ENCODE results near the gene NGRN.
"Not testable (repeated sequence)": the region's sequence is repeated elsewhere in the genome, so short reads cannot be mapped to it uniquely, and the experiment has no call there.

Gene NGRN

DNA sequence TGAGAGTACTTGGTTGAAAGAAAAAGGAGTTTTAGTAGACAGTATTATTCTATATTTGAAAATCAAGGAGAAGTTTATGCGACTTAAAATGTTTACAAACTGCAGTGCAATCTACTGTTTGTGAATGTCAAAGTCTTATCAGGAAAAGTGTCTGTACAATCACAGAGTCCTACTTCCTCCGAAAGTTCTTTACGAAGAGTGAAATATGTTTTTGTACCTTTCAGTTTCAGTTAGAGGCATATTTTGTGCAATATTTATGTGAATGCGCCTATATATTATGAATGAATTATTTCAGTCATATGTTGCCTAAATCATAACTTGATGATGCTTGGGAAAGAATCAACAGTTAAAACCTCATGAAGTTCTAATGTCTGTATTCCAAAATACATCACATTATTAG lies 31.5 kb downstream of the NGRN start:
- no peak overlapping the region for H3K4me3 ChIP-seq (IDR thresholded peaks at IDR 0.05; ENCODE audit: insufficient read depth, low read depth, low read length)
- no peaks in the 10 kb centered on the region for H4K20me1 ChIP-seq (ENCODE audit: insufficient read depth)
- no peak overlapping the region for H2AFZ ChIP-seq (ENCODE audit: low read depth)
- H3K79me2 ChIP-seq (ENCODE audit: insufficient read depth, low read depth) = no peaks in the 10 kb centered on the region
- no peaks in the 10 kb centered on the region for H3K36me3 ChIP-seq (ENCODE audit: insufficient read depth)
- no peak overlapping the region for H3K27ac ChIP-seq
- H3K4me1 ChIP-seq (ENCODE audit: low read depth, poor library complexity, severe bottlenecking) = peaks cover 14% of the 10 kb centered on the region
- no peak overlapping the region for H3K4me2 ChIP-seq
- no peaks in the 10 kb centered on the region for H3K27me3 ChIP-seq (ENCODE audit: insufficient read depth, low read depth)
- H3K9ac ChIP-seq = no peak overlapping the region
- TF ChIP-seq, protein P1, sequence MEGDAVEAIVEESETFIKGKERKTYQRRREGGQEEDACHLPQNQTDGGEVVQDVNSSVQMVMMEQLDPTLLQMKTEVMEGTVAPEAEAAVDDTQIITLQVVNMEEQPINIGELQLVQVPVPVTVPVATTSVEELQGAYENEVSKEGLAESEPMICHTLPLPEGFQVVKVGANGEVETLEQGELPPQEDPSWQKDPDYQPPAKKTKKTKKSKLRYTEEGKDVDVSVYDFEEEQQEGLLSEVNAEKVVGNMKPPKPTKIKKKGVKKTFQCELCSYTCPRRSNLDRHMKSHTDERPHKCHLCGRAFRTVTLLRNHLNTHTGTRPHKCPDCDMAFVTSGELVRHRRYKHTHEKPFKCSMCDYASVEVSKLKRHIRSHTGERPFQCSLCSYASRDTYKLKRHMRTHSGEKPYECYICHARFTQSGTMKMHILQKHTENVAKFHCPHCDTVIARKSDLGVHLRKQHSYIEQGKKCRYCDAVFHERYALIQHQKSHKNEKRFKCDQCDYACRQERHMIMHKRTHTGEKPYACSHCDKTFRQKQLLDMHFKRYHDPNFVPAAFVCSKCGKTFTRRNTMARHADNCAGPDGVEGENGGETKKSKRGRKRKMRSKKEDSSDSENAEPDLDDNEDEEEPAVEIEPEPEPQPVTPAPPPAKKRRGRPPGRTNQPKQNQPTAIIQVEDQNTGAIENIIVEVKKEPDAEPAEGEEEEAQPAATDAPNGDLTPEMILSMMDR (conservative IDR thresholded peaks at IDR 0.05; ENCODE audit: low read depth, low read length) = no peak

DNA sequence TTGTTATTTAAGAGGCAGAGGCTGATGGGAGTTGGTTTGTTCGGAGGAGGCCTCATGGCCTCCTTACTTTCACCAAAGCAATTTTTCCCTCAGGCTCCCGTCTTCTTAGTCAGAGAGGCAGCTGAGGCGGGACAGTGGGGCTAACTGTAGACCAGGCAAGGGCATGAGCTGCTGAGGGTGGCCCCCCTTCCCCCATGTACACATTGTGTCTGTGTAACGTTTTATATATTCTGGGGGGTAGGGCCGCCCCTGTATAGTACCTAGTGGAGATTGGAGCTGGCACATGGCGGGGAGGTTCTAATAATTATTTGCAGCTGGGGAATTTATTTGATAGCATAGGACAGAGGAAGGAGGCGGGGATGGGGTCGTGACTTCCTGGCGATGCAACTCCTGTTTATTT lies 35.1 kb downstream of the NGRN start:
- no peak overlapping the region for H3K27ac ChIP-seq
- H3K27me3 ChIP-seq (ENCODE audit: insufficient read depth, low read depth) = no peaks in the 10 kb centered on the region
- H3K4me3 ChIP-seq (IDR thresholded peaks at IDR 0.05; ENCODE audit: insufficient read depth, low read depth, low read length) = no peak overlapping the region
- no peak overlapping the region for H2AFZ ChIP-seq (ENCODE audit: low read depth)
- no peaks in the 10 kb centered on the region for H3K36me3 ChIP-seq (ENCODE audit: insufficient read depth)
- H3K4me1 ChIP-seq (ENCODE audit: low read depth, poor library complexity, severe bottlenecking) = no peaks in the 10 kb centered on the region
- H3K4me2 ChIP-seq = no peak overlapping the region
- H4K20me1 ChIP-seq (ENCODE audit: insufficient read depth) = no peaks in the 10 kb centered on the region
- H3K9ac ChIP-seq = no peak overlapping the region
- no peaks in the 10 kb centered on the region for H3K79me2 ChIP-seq (ENCODE audit: insufficient read depth, low read depth)
- TF ChIP-seq, protein P1 (conservative IDR thresholded peaks at IDR 0.05; ENCODE audit: low read depth, low read length) = no peak

DNA sequence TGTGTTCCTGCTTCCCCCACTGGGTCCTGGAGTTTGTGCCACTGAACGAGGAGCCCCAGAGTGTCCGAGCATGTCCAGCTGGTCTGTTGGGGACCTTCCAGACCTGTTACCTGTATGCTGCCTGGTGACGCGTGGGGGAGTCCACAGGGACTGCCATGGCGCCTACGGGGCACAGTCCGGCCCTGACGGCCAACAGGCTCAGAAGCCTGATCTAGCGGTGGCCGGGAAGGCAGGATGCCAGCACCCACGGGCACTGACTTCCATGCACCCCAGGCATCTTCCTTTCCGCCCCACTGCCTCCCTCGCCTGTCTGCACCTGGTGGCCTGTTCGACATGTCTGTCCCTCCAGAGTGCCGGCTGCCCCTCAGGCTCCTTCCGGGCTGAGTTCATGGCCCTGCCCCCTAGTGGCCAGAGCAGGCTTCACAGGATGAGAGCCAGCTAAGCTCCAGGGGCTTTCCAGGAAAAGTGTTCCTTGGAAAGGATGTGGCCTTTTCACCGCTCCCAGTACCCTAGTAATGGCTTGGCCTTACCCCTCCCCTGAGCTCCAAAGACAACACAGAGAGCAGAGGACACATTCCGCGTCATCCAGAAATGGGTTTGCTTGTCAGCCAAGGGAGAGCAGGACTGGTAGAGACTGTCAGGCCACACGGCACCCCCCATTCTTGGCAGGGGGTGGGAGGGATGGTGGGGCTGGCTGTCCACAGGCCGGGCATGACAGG lies 35.7 kb downstream of the NGRN start:
- H3K9ac ChIP-seq = no peak overlapping the region
- H3K27ac ChIP-seq = no peak overlapping the region

DNA sequence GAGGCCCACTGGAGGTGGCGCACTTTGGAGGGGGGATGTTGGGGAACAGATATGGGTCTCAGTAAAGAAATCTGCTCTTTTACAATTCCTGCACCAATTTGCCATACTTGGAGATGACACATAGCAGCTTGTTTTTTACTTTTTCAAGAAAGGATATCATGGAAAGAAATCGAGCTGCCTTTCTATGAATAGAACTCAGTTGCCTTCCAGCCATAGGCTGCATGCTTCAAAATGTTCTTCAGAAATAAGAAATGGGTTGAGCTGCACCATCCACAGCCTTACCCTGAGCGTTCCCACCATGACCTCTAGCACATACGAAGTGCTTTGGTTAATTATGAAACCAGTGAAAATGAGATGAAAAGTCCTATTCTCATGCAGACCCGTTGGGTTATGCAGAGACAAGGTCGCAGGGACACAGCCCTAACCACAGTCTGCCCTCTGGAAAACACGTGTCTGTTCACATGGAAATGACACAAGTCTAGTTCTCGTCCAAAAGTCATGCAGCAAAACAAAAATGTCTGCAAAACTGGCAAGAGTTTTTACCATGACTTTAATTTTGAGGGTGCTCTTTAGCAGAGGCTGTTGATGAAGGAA lies 36.3 kb downstream of the NGRN start:
- no peak overlapping the region for H3K9ac ChIP-seq
- H4K20me1 ChIP-seq (ENCODE audit: insufficient read depth) = no peaks in the 10 kb centered on the region
- no peak overlapping the region for H3K27ac ChIP-seq
- no peak overlapping the region for H3K4me3 ChIP-seq (IDR thresholded peaks at IDR 0.05; ENCODE audit: insufficient read depth, low read depth, low read length)
- no peaks in the 10 kb centered on the region for H3K27me3 ChIP-seq (ENCODE audit: insufficient read depth, low read depth)
- H3K4me2 ChIP-seq = no peak overlapping the region
- TF ChIP-seq, protein P1 (conservative IDR thresholded peaks at IDR 0.05; ENCODE audit: low read depth, low read length) = no peak
- no peaks in the 10 kb centered on the region for H3K4me1 ChIP-seq (ENCODE audit: low read depth, poor library complexity, severe bottlenecking)
- H2AFZ ChIP-seq (ENCODE audit: low read depth) = no peak overlapping the region
- no peaks in the 10 kb centered on the region for H3K36me3 ChIP-seq (ENCODE audit: insufficient read depth)
- no peaks in the 10 kb centered on the region for H3K79me2 ChIP-seq (ENCODE audit: insufficient read depth, low read depth)

More for the DNA sequence above, 35.7 kb downstream of the NGRN start:
- Histone ChIP-seq H3K4me2 (no peak overlapping the region), H4K20me1 (ENCODE audit: insufficient read depth) (no peaks in the 10 kb centered on the region), H3K36me3 (ENCODE audit: insufficient read depth) (no peaks in the 10 kb centered on the region), H3K79me2 (ENCODE audit: insufficient read depth, low read depth) (no peaks in the 10 kb centered on the region), H3K4me3 (IDR thresholded peaks at IDR 0.05; ENCODE audit: insufficient read depth, low read depth, low read length) (no peak overlapping the region), H3K27me3 (ENCODE audit: insufficient read depth, low read depth) (no peaks in the 10 kb centered on the region), H3K4me1 (ENCODE audit: low read depth, poor library complexity, severe bottlenecking) (no peaks in the 10 kb centered on the region), H2AFZ (ENCODE audit: low read depth) (peak overlapping the region; percentile 52)
- TF ChIP-seq, protein P1 (conservative IDR thresholded peaks at IDR 0.05; ENCODE audit: low read depth, low read length) = peak; percentile 91

DNA sequence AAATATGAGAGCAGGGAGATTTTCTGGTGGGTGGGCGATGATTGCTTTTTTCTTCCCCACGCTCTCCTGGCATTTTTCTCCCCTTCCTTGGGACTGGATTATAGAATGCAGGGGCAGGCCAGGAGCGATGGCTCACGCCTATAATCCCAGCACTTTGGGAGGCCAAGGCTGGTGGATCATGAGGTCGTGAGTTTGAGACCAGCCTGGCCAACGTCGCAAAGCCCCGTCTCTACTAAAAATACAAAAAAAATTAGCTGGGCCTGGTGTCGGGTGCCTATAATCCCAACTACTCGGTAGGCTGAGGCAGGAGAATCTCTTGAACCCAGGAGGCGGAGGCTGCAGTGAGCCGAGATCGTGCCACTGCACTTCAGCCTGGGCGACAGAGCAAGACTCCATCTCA lies 39.9 kb downstream of the NGRN start:
- H3K4me2 ChIP-seq; H3K79me2 ChIP-seq (ENCODE audit: insufficient read depth, low read depth); H4K20me1 ChIP-seq (ENCODE audit: insufficient read depth); H3K27ac ChIP-seq; H2AFZ ChIP-seq (ENCODE audit: low read depth); H3K9ac ChIP-seq; H3K27me3 ChIP-seq (ENCODE audit: insufficient read depth, low read depth); H3K36me3 ChIP-seq (ENCODE audit: insufficient read depth); H3K4me3 ChIP-seq (IDR thresholded peaks at IDR 0.05; ENCODE audit: insufficient read depth, low read depth, low read length); H3K4me1 ChIP-seq (ENCODE audit: low read depth, poor library complexity, severe bottlenecking): not testable (repeated sequence)

All from KMS-11 (cell line).